ENCODE measurements around the gene LAMA2. TPM values are rescaled to one million over a fixed set of nuclear protein-coding genes. Genes with fewer than 3 reads are reported as not detected.
A peak's percentile ranks its signal among the peaks of the same experiment; 100 is the strongest.

The LAMA2 gene
- total RNA-seq, 1 donor from 2014 or later, result 185 TPM

- DNase-seq, result no peak
- peak overlapping the region; percentile 47 for H3K27ac ChIP-seq (replicated peaks)
- H3K4me1 ChIP-seq, result peaks cover 66% of the 10 kb centered on the region
- no peaks in the 10 kb centered on the region for H3K9me3 ChIP-seq (replicated peaks)
- H3K36me3 ChIP-seq, result peaks cover 57% of the 10 kb centered on the region
- no peak overlapping the region for H3K4me3 ChIP-seq
- no peak for TF ChIP-seq CTCF (IDR thresholded peaks at IDR 0.05; ENCODE audit: borderline replicate concordance)
- no peaks in the 10 kb centered on the region for H3K27me3 ChIP-seq (ENCODE audit: low read depth)
- intact Hi-C loops (cut with micrococcal nuclease), result no loop called here
Measured at GRCh38 chr6:129493354-129493902, 610.5 kb downstream of the LAMA2 start.

- no peak for TF ChIP-seq CTCF (IDR thresholded peaks at IDR 0.05; ENCODE audit: borderline replicate concordance)
- H3K9me3 ChIP-seq (replicated peaks), result no peaks in the 10 kb centered on the region
- no peaks in the 10 kb centered on the region for H3K27me3 ChIP-seq (ENCODE audit: low read depth)
- H3K36me3 ChIP-seq, result peaks cover 57% of the 10 kb centered on the region
- H3K4me1 ChIP-seq, result peaks cover 66% of the 10 kb centered on the region
- DNase-seq, result no peak
- peak overlapping the region; percentile 47 for H3K27ac ChIP-seq (replicated peaks)
- intact Hi-C loops (cut with micrococcal nuclease), result no loop called here
- H3K4me3 ChIP-seq, result no peak overlapping the region
Measured at GRCh38 chr6:129494099-129494498, 611.2 kb downstream of the LAMA2 start.

- DNase-seq, result no peak
- peaks cover 66% of the 10 kb centered on the region for H3K4me1 ChIP-seq
- H3K36me3 ChIP-seq, result peaks cover 58% of the 10 kb centered on the region
Measured at GRCh38 chr6:129494586-129494985, 611.6 kb downstream of the LAMA2 start.

GRCh38 chr6:129495652-129496051 is 612.7 kb downstream of the LAMA2 start:
- intact Hi-C loops (cut with micrococcal nuclease), result no loop called here
- DNase-seq, result no peak
- Histone ChIP-seq H3K27ac (replicated peaks) (no peak overlapping the region), H3K4me3 (no peak overlapping the region), H3K36me3 (peaks cover 65% of the 10 kb centered on the region), H3K27me3 (ENCODE audit: low read depth) (no peaks in the 10 kb centered on the region), H3K9me3 (replicated peaks) (no peaks in the 10 kb centered on the region), H3K4me1 (peaks cover 65% of the 10 kb centered on the region)
- no peak for TF ChIP-seq CTCF (IDR thresholded peaks at IDR 0.05; ENCODE audit: borderline replicate concordance)

More at GRCh38 chr6:129494586-129494985, 611.6 kb downstream of the LAMA2 start:
- TF ChIP-seq CTCF (IDR thresholded peaks at IDR 0.05; ENCODE audit: borderline replicate concordance), result no peak
- H3K9me3 ChIP-seq (replicated peaks), result no peaks in the 10 kb centered on the region
- no peak overlapping the region for H3K4me3 ChIP-seq
- H3K27ac ChIP-seq (replicated peaks), result peak overlapping the region; percentile 47
- no peaks in the 10 kb centered on the region for H3K27me3 ChIP-seq (ENCODE audit: low read depth)
- intact Hi-C loops (cut with micrococcal nuclease), result no loop called here

- Histone ChIP-seq H3K36me3 (peaks cover 59% of the 10 kb centered on the region), H3K27ac (replicated peaks) (peak overlapping the region; percentile 32), H3K4me3 (no peak overlapping the region), H3K9me3 (replicated peaks) (no peaks in the 10 kb centered on the region), H3K27me3 (ENCODE audit: low read depth) (no peaks in the 10 kb centered on the region), H3K4me1 (peaks cover 71% of the 10 kb centered on the region)
- no peak for TF ChIP-seq CTCF (IDR thresholded peaks at IDR 0.05; ENCODE audit: borderline replicate concordance)
- DNase-seq, result no peak
- intact Hi-C loops (cut with micrococcal nuclease), result no loop called here
Measured at GRCh38 chr6:129497481-129498441, 614.8 kb downstream of the LAMA2 start.
